Measurements from ENCODE around the gene IAH1.

DNA sequence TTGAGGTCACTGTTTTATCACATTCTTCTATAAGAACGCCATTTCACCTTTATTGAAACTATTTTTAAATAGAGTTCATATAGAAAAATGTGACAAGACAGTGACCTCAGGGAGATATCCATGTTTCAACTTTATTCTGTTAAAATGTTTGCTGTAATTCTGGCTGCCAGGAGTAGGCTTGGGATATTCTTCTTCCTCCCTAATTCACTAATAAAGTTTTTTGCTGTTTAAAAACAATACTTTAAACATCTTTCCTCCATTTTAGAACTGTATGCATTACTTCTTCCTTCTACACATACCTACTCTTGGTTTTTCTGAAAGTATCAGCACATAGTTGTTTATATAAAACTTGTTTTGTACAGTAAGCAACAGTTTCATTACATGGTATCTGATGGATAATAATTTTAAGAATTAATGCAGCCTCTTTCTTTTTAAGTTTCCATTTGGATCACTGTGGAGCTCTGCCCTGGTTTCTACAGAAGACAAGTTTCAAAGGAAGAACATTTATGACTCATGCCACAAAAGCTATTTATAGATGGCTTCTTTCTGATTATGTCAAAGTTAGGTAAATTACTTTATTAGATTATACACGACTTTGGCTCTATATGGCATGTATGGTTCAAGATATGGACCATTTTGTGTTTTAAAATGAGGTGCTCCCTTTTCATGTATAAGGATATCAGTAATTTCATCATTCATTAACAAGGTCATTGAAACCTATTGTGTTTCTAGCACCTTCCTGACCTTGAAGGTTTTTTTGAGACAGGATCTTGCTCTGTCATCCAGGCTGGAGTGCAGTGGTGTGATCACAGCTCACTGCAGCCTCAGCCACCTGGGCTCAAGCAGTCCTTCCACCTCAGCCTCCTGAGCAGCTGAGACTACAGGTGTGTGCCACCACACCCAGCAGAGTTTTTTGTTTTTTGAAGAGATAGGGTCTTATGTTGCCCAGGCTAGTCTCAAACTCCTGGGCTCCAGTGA lies 43.7 kb upstream of the IAH1 start:
- no peak for TF ChIP-seq CTCF (IDR thresholded peaks at IDR 0.05)
- TF ChIP-seq POLR2A (IDR thresholded peaks at IDR 0.05): no peak

All from body of pancreas (tissue), 4 donors.